HG02571 (cell line): ENCODE data around the gene IPO4.

Source experiments
- ATAC-seq: cut with Tn5 transposase; IDR thresholded peaks from one replicate; pipeline ENCODE4 v1.9.1; 2021; ENCODE audit warnings: mild to moderate bottlenecking, moderate library complexity; ENCODE audit not compliant: unreplicated experiment

IPO4 gene

GRCh38 chr14:24178399-24179178, 10.0 kb downstream of the IPO4 start:
- ATAC-seq, result no peak

GRCh38 chr14:24177891-24178290, 10.7 kb downstream of the IPO4 start:
- ATAC-seq, result no peak

GRCh38 chr14:24177041-24177825, 11.4 kb downstream of the IPO4 start:
- ATAC-seq, result no peak

- no peak for ATAC-seq
Observed at GRCh38 chr14:24176599-24176998, 12.0 kb downstream of the IPO4 start.

- no peak for ATAC-seq
Observed at GRCh38 chr14:24172871-24173281, 15.7 kb downstream of the IPO4 start.

GRCh38 chr14:24172261-24172860, 16.3 kb downstream of the IPO4 start:
- no peak for ATAC-seq

- peak; percentile 64 for ATAC-seq
Observed at GRCh38 chr14:24171422-24172260, 17.0 kb downstream of the IPO4 start, which contains the start of gene REC8. TSS of gene REC8 (plus strand) at chr14:24172080. CDS start at chr14:24172553, 473 bp downstream.

- ATAC-seq, result no peak
Observed at GRCh38 chr14:24167469-24168114, 21.0 kb downstream of the IPO4 start.

GRCh38 chr14:24165785-24166184, 22.8 kb downstream of the IPO4 start:
- no peak for ATAC-seq

GRCh38 chr14:24164518-24164991, 24.1 kb downstream of the IPO4 start:
- no peak for ATAC-seq

GRCh38 chr14:24162093-24162492, 26.5 kb downstream of the IPO4 start:
- ATAC-seq, result no peak

- ATAC-seq, result peak; percentile 70
Observed at GRCh38 chr14:24160850-24161804, 27.5 kb downstream of the IPO4 start, which contains the start of gene IRF9. TSS of gene IRF9 (plus strand) at chr14:24161265. CDS start at chr14:24162145, 880 bp downstream.

- no peak for ATAC-seq
Observed at GRCh38 chr14:24160499-24160849, 28.1 kb downstream of the IPO4 start.

GRCh38 chr14:24159777-24160498, 28.7 kb downstream of the IPO4 start:
- ATAC-seq, result no peak

GRCh38 chr14:24157331-24157730, 31.3 kb downstream of the IPO4 start:
- no peak for ATAC-seq

GRCh38 chr14:24156840-24157239, 31.8 kb downstream of the IPO4 start:
- no peak for ATAC-seq

GRCh38 chr14:24155100-24155499, 33.5 kb downstream of the IPO4 start:
- ATAC-seq, result no peak

- ATAC-seq, result no peak
Observed at GRCh38 chr14:24151404-24152080, 37.1 kb downstream of the IPO4 start.
